Testis (tissue), 3 donors: ENCODE data around the gene TNFSF8. TPM values are rescaled to one million over a fixed set of nuclear protein-coding genes. Genes with fewer than 3 reads are reported as not detected.

ENCODE experiments used
- DNase-seq: peaks from one replicate; pipeline ENCODE4 v3.0.0-alpha.2; 2019
- H3K27ac ChIP-seq, 2 donors: fragments of 200-600 bp; sonication (generic); one replicate each; pipeline ENCODE4 v1.5.1; 2019
- H3K27me3 ChIP-seq: fragments of 200-600 bp; sonication (generic); one replicate; pipeline ENCODE4 v1.5.1; 2019
- H3K36me3 ChIP-seq: fragments of 200-600 bp; sonication (generic); one replicate; pipeline ENCODE4 v1.5.1; 2017; ENCODE audit warnings: low read depth; ENCODE audit errors: missing control alignments
- H3K4me1 ChIP-seq: fragments of 200-600 bp; sonication (generic); one replicate; pipeline ENCODE4 v1.5.1; 2019
- H3K4me3 ChIP-seq, 2 donors: fragments of 200-600 bp; sonication (generic); one replicate each; pipeline ENCODE4 v1.5.1; 2017 to 2019
- H3K9me3 ChIP-seq: fragments of 200-600 bp; sonication (generic); one replicate; pipeline ENCODE4 v1.5.1; 2017
- POLR2A ChIP-seq: fragments of 450-650 bp; IDR thresholded peaks from one replicate; pipeline ENCODE4 v1.6.1; 2017; ENCODE audit warnings: antibody characterized with exemption, mild to moderate bottlenecking, moderate library complexity
- WGBS, 2 donors: methylation state at CpG; one replicate each; pipeline ENCODE4 v1.1.5; 2018; 5-methylcytosine and 5-hydroxymethylcytosine counted together
- intact Hi-C: fragments of 100-400 bp; cut with DNase I; formaldehyde crosslinking; loops from one replicate; pipeline ENCODE4 v1.15.1; 2023; ENCODE audit warnings: low total_unique reads
- polyA plus RNA-seq: library from polyadenylated mRNA; stranded (reverse); fragments of 350-450 nt; fragmentation: Illumina TruSeq; extraction: RNeasy Lipid Tissue Mini Kit (QIAGEN cat#74804); gene quantifications from one replicate; pipeline ENCODE4 v1.2.3, GENCODE V29; 2014; ENCODE audit warnings: low read depth, low replicate concordance; ENCODE audit not compliant: insufficient read depth
- total RNA-seq, 2 donors: library from RNA; depleted of rRNA; stranded (reverse); fragments of >200 nt; gene quantifications; one replicate each; pipeline ENCODE4 v1.2.3, GENCODE V29; 2016
- TF ChIP-seq, protein P1 (sequence below), 3 experiments: fragments of 450-650 bp in 2 of 3; fragments of 200-600 bp in 1 of 3; sonication (generic) in 1 of 3; IDR thresholded peaks; one replicate each; pipeline ENCODE4 v1.5.1; 2016 to 2019; ENCODE audit warnings: antibody characterized with exemption in 3 of 3, mild to moderate bottlenecking in 2 of 3, moderate library complexity in 1 of 3

Gene TNFSF8
- total and polyA plus RNA-seq, 3 donors from 2014 or later, result 0.63 to 1.3 (median 1.1) TPM

DNA sequence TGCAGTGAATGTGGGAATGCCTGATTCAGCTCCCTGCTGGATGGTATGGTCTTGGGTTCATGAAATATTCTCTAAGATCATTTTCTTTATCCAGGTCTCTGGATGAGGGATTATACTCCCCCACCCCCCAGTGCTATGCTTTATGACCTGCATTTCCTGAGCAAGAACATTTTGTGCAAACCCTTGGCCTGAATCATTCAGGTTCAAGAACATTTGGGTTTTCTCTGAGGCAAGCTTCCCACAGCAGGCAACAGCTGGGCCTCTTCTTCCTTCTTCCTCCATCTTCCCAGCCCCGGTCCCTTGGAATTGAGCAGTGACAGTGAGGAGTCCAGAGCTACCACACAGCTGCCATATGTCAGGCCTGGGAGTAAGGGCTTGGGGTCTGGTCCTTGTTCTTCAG is 65.9 kb downstream of the TNFSF8 start:
- DNase-seq, result no peak
- no peaks in the 10 kb centered on the region for H3K27me3 ChIP-seq
- H3K27ac ChIP-seq, result no peak overlapping the region
- H3K4me3 ChIP-seq, result no peak overlapping the region
- 76 to 82% methylated on average over 1 of the region's 1 CpG for WGBS, 2 donors
- no peaks in the 10 kb centered on the region for H3K36me3 ChIP-seq
- H3K9me3 ChIP-seq, result no peaks in the 10 kb centered on the region
- H3K4me1 ChIP-seq, result no peaks in the 10 kb centered on the region
- intact Hi-C loops, result no loop called here
- TF ChIP-seq, protein P1, sequence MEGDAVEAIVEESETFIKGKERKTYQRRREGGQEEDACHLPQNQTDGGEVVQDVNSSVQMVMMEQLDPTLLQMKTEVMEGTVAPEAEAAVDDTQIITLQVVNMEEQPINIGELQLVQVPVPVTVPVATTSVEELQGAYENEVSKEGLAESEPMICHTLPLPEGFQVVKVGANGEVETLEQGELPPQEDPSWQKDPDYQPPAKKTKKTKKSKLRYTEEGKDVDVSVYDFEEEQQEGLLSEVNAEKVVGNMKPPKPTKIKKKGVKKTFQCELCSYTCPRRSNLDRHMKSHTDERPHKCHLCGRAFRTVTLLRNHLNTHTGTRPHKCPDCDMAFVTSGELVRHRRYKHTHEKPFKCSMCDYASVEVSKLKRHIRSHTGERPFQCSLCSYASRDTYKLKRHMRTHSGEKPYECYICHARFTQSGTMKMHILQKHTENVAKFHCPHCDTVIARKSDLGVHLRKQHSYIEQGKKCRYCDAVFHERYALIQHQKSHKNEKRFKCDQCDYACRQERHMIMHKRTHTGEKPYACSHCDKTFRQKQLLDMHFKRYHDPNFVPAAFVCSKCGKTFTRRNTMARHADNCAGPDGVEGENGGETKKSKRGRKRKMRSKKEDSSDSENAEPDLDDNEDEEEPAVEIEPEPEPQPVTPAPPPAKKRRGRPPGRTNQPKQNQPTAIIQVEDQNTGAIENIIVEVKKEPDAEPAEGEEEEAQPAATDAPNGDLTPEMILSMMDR (IDR thresholded peaks at IDR 0.05), result no peak
- TF ChIP-seq POLR2A, result no peak

DNA sequence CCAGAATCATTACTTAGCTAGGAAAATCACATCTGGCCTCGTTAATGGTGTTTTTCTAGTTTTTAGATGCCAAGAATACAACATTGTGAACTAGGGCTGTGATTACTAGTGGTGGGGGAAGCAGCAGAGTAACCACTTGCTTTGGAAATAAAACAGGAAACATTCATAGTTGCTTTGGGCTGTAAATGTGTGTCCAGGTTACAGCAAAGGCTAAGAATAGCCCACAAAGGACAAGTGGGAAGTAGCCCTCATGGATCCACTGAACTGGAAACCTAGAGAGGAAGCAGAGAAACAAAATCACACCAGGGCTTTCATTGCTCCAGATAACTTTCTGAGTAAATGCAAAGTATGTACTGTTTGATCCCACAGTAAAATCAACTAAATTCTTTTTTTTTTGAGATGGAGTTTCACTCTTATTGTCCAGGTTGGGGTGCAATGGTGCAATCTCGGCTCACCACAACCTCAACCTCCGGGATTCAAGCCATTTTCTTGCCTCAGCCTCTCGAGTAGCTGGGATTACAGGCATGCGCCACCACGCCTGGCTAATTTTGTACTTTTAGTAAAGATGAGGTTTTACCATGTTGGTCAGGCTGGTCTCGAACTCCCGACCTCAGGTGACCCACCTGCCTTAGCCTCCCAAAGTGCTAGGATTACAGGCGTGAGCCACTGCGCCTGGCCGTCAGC is 68.3 kb downstream of the TNFSF8 start:
- intact Hi-C loops, result no loop called here
- no peak for TF ChIP-seq POLR2A
- TF ChIP-seq, protein P1 (IDR thresholded peaks at IDR 0.05), result no peak
- H3K9me3 ChIP-seq, result no peaks in the 10 kb centered on the region
- no peaks in the 10 kb centered on the region for H3K4me1 ChIP-seq
- H3K27me3 ChIP-seq, result no peaks in the 10 kb centered on the region
- WGBS, 2 donors, result 80 to 83% methylated on average over 11 of the region's 11 CpGs
- no peak overlapping the region for H3K27ac ChIP-seq
- H3K4me3 ChIP-seq, result no peak overlapping the region
- no peaks in the 10 kb centered on the region for H3K36me3 ChIP-seq
- no peak for DNase-seq

DNA sequence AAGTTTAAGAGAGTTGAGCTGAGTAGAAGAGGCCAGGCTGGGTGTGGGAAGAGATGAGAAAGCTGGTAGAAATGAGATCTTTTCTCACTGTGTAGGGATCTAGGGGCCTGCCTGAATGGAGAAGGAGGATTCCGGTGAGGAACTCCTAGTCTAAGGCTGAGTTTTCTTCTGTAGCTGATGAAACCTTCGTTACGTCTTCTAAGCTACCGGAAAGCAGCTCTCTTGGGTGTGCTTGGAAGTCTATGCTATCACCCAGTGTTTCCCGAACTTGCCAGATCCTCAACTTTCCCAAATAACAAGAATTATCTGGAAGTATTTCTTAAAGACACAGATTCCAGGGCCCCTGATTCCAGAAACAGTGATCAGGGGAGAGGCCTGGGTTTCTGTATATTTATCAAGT is 69.1 kb downstream of the TNFSF8 start:
- WGBS, 2 donors, result 75 to 78% methylated on average over 5 of the region's 5 CpGs
- intact Hi-C loops, result no loop called here
- Histone ChIP-seq H3K27me3 (no peaks in the 10 kb centered on the region), H3K4me3 (no peak overlapping the region), H3K4me1 (no peaks in the 10 kb centered on the region), H3K27ac (no peak overlapping the region), H3K9me3 (no peaks in the 10 kb centered on the region), H3K36me3 (no peaks in the 10 kb centered on the region)
- no peak for DNase-seq
- TF ChIP-seq POLR2A, result no peak
- TF ChIP-seq, protein P1 (IDR thresholded peaks at IDR 0.05), result no peak

DNA sequence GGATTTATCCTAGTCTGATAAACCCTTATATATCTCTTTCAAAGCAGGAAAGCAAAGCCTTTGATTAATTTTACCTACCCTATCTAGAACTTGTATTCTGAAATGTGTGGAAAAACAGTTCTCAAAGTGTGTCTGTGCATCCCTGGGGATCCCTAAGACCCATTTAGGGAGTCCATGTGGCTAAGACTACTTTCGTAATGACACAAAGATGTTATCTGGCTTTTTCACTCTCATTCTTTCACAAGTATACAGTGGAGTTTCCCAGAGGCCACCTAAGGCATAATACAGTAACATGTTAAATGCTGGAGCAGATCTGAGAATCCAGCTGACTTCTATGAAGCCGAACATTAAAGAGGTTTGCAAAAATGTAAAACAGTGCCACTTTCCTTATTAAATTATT is 70.2 kb downstream of the TNFSF8 start:
- TF ChIP-seq, protein P1 (IDR thresholded peaks at IDR 0.05), result no peak
- no peak for TF ChIP-seq POLR2A
- H3K36me3 ChIP-seq, result no peaks in the 10 kb centered on the region
- no peaks in the 10 kb centered on the region for H3K4me1 ChIP-seq
- WGBS, 2 donors, result 70 to 93% methylated on average over 2 of the region's 2 CpGs
- intact Hi-C loops, result no loop called here
- no peaks in the 10 kb centered on the region for H3K27me3 ChIP-seq
- no peak for DNase-seq
- no peak overlapping the region for H3K27ac ChIP-seq
- H3K4me3 ChIP-seq, result no peak overlapping the region
- H3K9me3 ChIP-seq, result no peaks in the 10 kb centered on the region

DNA sequence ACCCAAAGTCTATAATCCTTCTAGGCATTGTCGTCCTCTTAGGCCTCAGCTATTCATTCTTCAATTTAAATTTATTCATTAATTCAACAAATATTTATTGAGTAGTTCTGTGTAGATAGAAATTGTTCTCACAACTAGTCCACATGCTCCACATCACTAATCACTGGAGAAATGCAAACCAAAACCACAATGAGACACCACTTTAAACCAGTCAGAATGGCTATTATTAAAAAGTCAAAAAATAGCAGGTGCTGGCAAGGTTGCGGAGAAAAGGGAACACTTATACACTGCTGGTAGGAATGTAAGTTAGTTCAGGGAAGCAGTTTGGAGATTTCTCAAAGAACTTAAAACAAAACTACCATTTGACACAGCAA is 73.5 kb downstream of the TNFSF8 start:
- no peak overlapping the region for H3K27ac ChIP-seq
- H3K36me3 ChIP-seq, result no peaks in the 10 kb centered on the region
- intact Hi-C loops, result no loop called here
- H3K27me3 ChIP-seq, result no peaks in the 10 kb centered on the region
- DNase-seq, result no peak
- H3K9me3 ChIP-seq, result no peaks in the 10 kb centered on the region
- WGBS, 2 donors, result 93 to 95% methylated on average over 2 of the region's 2 CpGs
- H3K4me1 ChIP-seq, result no peaks in the 10 kb centered on the region
- no peak overlapping the region for H3K4me3 ChIP-seq
- TF ChIP-seq, protein P1 (IDR thresholded peaks at IDR 0.05), result no peak
- no peak for TF ChIP-seq POLR2A
